TTC549 (cell line): ENCODE data around the gene CWC25.
"Not testable (repeated sequence)": the region's sequence is repeated elsewhere in the genome, so short reads cannot be mapped to it uniquely, and the experiment has no call there.

Experiments used
- FAIRE-seq: peaks from 2 replicates; lab custom pipeline; 2012; peaks lifted over from hg19 to GRCh38; lab: Jason Lieb, UNC

The CWC25 gene

GRCh38 chr17:38824899-38825761 is at the start of gene CWC25:
CWC25 (minus strand) TSS chr17:38825321; CDS start chr17:38825183, 138 bp downstream.
- no peak for FAIRE-seq

DNA sequence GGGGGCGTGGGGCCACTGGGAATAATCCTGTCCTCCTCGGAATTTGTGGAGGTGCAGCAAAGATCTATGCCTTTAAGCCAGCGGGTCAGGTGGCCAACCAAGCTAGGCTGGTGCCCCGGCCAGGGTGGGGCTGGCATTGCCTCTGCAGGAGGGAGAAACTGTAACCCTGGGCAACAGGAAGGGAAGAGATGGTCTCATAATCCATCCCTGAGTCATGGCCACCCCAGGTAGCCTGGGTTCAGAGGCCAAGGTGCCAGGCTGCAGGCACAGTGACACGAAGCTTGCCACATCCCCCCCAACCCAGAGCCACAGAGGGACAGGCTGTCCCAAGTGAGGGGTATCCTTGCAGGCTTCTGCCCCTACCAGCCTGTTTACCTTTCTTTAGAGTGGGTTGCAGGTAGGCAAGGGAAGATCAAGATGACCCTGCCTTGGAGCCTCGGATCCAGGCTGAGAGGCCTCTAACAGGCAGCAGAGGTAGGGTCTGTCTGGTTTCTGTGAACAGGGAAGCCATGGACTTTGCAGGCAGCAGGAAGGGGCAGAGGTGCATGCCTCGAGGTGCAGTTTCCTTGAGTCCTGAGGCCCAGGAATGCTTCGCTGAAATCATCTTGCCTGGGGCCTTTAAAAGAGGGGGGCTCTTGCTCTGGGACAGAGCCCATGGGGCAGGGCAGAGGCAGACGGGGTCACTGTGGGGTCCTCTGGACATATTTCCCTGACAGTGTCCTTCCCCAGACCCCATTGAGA is 48.7 kb upstream of the CWC25 start:
- no peak for FAIRE-seq

- no peak for FAIRE-seq
These were observed 47.7 kb upstream of the CWC25 start for GRCh38 chr17:38872671-38873385.

DNA sequence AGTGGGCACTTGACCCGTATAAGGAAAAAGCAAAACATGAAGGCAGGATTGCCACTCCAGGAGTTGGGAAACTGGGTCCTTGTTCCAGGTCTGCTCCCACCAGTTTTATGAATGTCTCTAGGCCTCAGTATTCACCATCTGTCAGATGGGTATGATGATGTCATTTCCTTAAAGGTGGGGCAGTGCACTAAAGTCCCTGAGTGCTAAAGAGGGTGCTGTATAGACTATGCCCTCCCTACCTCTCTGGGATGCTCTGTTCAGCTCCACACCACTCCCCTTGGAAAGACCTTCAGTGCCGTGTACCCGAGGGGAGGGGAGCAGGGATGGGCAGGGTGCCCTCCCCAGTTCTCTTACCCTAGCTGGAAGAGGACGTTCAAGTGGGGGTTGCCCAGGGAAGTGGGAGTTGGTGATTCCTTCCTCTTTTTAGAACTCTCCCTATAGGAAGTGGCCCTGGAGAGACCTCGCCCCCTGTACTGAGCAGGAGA is 46.9 kb upstream of the CWC25 start:
- no peak for FAIRE-seq

DNA sequence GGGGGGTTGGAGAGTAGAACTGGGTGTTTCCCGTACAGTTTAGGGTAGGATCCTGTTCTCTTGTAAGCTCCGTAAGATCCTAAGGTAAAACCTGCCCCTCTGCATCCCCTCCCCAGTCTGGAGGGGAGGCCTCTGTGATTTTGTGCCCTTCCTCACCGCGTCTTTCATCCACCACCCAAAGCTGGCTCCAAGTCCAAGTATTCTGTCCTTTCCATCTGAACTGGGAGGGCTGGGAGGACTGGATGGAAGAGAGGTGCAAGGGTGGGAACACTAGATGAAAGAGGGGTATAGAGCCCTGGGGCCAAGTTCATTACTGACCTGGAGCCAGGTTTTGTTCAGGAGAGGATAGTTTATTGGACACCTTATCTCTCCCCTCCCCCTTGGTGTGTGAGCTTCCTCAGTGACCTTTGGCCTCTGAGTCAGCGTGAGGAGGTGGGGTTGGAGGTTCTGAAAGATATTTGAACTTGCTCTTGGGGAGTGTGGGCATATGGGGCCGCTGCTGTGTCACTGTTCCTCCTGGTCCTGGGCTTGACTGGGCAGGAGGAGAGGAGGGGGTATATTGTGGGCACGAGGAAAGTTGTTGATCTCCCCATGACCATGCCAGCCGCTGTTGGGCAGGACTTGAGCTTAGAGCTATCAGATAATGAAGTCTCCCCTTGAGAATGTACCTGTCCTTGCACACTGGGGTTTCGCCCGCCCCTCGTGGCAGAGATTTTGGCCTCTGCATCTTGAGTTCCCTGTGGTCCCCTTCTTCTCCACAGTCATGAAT is 46.3 kb upstream of the CWC25 start:
- no peak for FAIRE-seq

DNA sequence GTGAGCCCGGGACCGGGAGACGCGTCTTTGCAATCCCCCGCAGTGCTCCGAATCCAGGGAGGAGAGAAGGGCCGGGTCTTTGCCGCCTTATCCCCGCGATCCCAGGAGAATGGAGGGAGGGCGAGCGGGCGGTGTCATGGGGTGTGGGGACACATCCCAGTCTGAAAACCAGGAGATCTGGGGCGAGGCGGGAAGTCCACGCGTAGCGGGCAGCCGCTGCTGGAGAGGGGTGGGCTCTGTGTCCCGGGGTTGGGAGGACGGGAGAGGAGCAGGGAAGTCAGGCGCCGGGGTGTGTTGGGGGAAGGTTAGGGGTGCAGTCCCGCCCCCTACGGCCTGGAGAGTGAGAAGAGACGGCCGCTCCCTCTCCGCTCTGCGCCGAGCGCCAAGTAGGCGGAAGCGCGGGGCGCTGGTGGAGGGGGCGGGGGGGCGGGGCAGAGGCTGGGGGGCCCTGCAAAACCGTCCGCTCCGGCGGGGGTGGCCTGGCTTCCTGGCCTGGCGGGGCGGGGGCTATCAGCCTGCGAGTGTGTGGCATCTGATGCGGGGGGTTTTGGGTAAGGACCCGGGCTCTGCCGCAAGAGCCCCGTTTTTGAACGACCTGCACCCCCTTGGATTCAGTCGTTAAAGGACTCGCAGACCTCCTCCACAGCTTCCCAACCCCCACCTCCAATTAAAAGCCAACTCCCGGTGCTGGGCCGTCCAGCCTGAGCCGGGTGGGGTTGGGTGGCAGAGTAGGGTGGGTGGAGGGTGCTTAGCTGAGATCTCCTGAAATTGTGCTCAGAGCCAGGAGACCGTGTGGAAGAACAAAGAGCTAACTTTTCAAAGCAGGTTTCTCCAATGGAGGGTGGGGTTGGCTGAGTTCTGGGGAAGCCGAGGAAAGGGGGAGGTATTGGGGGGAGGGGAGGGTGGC is 45.4 kb upstream of the CWC25 start:
- FAIRE-seq = no peak

DNA sequence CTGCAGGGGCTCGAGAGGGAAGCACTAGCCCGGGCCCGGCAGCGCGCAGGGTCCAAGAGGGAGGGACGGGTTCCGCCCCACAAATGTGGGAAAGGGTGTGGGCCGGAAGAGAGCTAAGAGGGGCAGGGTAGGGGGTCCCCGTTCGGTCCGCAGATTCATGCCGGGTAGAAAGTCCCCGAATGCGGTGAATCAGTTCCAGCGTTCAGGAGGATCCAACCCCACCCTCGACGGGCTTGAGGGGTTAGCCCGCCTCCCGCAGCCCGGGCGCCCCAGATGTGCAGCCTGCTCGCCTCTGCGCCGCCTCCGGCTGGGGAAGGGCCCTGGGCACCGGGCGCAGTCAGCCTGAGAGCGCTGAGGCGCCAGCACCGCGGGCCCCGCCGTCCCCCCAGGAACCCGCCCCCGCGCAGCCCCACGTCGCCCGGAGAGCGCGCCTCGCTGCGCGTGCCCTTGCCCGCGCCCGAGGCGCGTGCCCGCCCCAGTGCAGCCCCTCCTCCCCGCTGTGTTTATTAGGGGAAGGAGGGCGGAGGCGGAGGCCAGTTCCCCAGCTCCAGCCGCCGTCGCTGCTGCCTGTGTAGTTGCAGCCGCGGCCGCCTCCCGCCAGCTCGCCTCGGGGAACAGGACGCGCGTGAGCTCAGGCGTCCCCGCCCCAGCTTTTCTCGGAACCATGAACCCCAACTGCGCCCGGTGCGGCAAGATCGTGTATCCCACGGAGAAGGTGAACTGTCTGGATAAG is 44.6 kb upstream of the CWC25 start, which contains the start of gene LASP1:
LASP1 (plus strand) TSS at position 533 of the 733 bp plus-strand sequence; CDS start at position 665, 132 bp downstream.
- no peak for FAIRE-seq

GRCh38 chr17:38868817-38869525 is 43.9 kb upstream of the CWC25 start:
- no peak for FAIRE-seq

DNA sequence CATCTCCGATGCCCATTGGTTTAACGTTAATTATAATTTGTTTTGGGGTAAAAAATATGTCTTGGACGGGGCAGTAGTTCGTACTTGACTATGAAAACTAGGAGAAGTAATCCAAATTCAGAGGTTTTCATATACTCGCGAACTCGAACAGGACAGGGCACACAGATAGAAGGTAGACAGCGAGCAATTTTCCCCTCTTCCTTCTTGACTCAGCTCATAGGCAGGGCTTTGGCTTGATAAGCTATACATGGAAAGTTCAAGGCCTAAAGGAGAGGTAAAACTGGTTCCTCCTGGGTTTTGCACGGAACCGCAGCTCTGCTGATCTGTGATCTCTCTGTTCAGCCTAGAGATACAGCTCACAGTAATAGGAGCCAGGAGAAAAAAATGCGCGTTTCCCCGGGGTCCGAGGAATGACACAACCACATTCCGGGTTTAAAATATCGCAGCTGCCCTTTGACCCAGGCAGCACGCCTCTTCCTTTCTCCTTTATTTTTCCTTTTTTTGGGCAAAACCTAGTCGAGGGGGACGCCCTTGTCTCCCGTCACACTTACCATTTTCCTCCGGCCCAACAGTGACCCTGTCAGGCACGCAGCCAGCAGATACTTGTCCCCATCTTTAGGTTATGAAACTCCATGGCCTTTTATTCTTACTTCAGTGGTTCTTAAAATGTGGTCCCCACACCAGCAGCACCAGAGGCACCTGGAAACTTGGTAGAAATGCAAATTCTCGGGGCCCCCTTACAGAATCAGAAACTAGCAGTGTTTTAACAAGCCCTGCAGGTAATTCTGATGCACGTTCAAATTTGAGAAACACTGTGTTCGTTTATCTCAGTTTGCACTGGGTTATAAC is 43.1 kb upstream of the CWC25 start:
- no peak for FAIRE-seq

- no peak for FAIRE-seq
These were observed 42.3 kb upstream of the CWC25 start for GRCh38 chr17:38867179-38867967.

GRCh38 chr17:38864636-38865398 is 39.7 kb upstream of the CWC25 start:
- no peak for FAIRE-seq

DNA sequence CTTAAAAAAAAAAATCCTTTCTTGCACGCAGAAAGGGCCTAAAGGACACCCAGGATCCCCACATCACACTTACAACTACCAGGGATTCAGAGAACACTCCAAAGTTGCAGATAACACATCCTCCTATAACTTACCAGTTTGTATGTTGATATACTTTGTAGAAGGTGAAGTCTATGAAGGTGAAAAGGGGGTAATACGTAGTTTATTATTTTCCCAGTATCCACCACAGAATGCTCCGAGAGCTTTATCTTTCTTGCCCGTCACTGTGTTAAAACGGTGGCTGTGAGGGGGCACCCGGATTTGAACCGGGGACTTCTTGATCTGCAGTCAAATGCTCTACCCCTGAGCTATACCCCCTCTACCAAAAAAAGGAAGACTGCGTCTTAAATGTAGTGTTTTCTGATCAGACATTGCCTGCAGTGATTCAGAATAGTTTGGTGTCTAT is 36.3 kb upstream of the CWC25 start:
- no peak for FAIRE-seq

DNA sequence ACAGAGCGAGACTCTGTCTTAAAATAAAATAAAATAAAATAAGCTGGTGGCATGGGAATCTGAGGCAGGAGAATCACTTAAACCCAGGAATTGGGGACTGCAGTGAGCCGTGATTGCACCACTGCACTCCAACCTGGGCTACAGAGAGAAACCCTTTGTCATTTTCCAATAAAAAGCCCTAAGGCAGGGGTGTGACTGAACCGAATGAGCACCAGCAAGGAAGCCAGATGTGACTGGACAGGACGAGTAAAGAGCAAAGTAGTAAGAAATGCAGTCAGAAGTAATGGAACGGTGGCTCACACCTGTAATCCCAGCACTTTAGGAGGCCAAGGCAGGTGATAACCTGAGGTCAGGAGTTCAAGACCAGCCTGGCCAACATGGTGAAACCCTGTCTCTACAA is 32.1 kb upstream of the CWC25 start:
- no peak for FAIRE-seq

GRCh38 chr17:38855101-38855714 is 30.1 kb upstream of the CWC25 start:
- FAIRE-seq = not testable (repeated sequence)

- peak; percentile 88 for FAIRE-seq
These were observed 28.4 kb upstream of the CWC25 start, which contains the start of gene RPL23 for GRCh38 chr17:38853292-38854219. RPL23 (minus strand) TSS chr17:38853721; CDS start chr17:38853710, 11 bp downstream.
